ENCODE measurements around the gene NEGR1. TPM values are rescaled to one million over a fixed set of nuclear protein-coding genes. Genes with fewer than 3 reads are reported as not detected.

The NEGR1 gene
- total and polyA plus RNA-seq, 11 donors, result 1.7 to 11.3 (median 6.8) TPM

DNA sequence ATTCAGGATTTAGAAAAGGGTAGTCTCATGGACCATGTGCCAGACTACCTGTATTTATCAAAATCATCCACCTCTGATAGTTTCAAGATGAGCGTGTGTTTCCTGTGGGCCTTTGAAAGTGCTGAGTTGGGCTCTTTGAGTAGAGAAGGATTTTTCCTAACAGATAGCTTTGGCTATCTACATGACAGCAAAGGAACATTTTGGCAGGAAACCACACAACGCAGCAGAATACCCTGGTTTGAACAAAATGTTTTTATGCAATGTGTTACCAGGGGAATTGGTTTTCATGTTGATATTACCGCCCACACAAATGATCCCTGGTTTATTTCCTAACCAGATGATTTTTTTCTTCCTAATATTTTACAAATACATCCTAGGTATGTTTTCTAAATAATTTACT lies 431.4 kb downstream of the NEGR1 start:
- intact Hi-C loops (cut with DNase I), result no loop called here
- WGBS, 4 donors, result 50 to 62% (median 57%) methylated on average over 3 of the region's 3 CpGs
- Histone ChIP-seq H3K27ac (peak overlapping the region in 1 of 12 donors; percentile 26), H3K4me1 (peaks cover 0 to 3% (median 0%) of the 10 kb centered on the region in 12 donors), H3K27me3 (no peaks in the 10 kb centered on the region), H3K9me3 (no peaks in the 10 kb centered on the region), H3K4me3 (no peak overlapping the region), H3K36me3 (no peaks in the 10 kb centered on the region)
- ATAC-seq (peak in 3 of 4 donors; percentile 51 to 78 (median 59)), DNase-seq (peak in 4 of 5 donors; percentile 6 to 28 (median 22))
- no peak for TF ChIP-seq POLR2A (IDR thresholded peaks at IDR 0.05)
- TF ChIP-seq, protein P1, sequence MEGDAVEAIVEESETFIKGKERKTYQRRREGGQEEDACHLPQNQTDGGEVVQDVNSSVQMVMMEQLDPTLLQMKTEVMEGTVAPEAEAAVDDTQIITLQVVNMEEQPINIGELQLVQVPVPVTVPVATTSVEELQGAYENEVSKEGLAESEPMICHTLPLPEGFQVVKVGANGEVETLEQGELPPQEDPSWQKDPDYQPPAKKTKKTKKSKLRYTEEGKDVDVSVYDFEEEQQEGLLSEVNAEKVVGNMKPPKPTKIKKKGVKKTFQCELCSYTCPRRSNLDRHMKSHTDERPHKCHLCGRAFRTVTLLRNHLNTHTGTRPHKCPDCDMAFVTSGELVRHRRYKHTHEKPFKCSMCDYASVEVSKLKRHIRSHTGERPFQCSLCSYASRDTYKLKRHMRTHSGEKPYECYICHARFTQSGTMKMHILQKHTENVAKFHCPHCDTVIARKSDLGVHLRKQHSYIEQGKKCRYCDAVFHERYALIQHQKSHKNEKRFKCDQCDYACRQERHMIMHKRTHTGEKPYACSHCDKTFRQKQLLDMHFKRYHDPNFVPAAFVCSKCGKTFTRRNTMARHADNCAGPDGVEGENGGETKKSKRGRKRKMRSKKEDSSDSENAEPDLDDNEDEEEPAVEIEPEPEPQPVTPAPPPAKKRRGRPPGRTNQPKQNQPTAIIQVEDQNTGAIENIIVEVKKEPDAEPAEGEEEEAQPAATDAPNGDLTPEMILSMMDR (IDR thresholded peaks at IDR 0.05), result no peak

DNA sequence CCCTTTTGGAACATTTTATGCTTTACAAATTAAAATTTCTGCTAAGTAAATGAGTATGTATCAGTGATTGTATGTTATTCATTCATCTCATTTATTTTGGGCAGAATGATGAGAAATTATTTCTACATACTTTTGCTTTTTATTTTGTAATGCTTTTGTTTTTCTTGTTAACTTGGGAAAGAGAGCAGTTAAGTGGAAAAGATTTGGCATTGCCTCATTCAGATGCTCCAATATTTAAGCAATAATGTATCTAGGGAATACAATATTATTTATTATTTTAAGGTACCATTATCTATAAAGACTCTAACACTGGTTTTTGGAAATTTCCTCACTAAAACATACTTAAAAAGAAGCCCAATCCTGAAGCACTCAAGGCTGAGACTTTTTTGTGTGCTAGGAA lies 431.8 kb downstream of the NEGR1 start:
- Histone ChIP-seq H3K36me3 (no peaks in the 10 kb centered on the region), H3K4me1 (peaks cover 0 to 3% (median 0%) of the 10 kb centered on the region in 12 donors), H3K4me3 (no peak overlapping the region), H3K27ac (peak overlapping the region in 2 of 12 donors; percentile 13 to 26), H3K27me3 (no peaks in the 10 kb centered on the region), H3K9me3 (no peaks in the 10 kb centered on the region)
- intact Hi-C loops (cut with DNase I), result no loop called here
- TF ChIP-seq, protein P1 (IDR thresholded peaks at IDR 0.05), result no peak
- TF ChIP-seq POLR2A (IDR thresholded peaks at IDR 0.05), result no peak
- ATAC-seq, result no peak
- no peak for DNase-seq

DNA sequence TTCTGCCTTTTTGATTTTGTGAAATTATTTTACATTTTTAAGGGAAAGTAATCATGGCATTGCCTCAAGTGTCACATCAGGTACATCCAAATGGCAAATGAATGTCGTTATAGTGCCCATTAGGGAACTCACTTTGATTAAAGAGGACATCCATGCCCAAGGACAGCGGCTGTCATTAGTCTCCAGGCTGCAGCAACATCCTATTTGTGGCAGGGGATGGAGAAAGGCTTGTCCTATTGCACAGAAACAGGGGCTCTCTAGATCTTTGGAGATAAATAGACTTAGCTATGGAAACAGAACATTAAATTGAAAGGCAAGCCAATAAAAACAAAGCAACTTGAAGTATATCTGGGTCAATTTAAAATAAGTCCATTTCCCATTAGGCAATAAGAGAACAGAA lies 439.3 kb downstream of the NEGR1 start:
- no peak for ATAC-seq

GRCh38 chr1:71839876-71840275 lies 442.5 kb downstream of the NEGR1 start:
- ATAC-seq, result no peak
- DNase-seq, result no peak
- intact Hi-C loops (cut with DNase I), result no loop called here
- Histone ChIP-seq H3K9me3 (no peaks in the 10 kb centered on the region), H3K27ac (no peak overlapping the region), H3K36me3 (no peaks in the 10 kb centered on the region), H3K4me1 (peaks cover 0 to 4% (median 0%) of the 10 kb centered on the region in 12 donors), H3K27me3 (no peaks in the 10 kb centered on the region), H3K4me3 (no peak overlapping the region)
- WGBS, 4 donors, result 60 to 82% (median 78%) methylated on average over 4 of the region's 4 CpGs
- TF ChIP-seq, protein P1 (IDR thresholded peaks at IDR 0.05), result no peak
- TF ChIP-seq POLR2A (IDR thresholded peaks at IDR 0.05), result no peak

More for the DNA sequence above, 439.3 kb downstream of the NEGR1 start:
- DNase-seq, result no peak
- TF ChIP-seq POLR2A (IDR thresholded peaks at IDR 0.05), result no peak
- TF ChIP-seq, protein P1 (IDR thresholded peaks at IDR 0.05), result no peak
- Histone ChIP-seq H3K9me3 (no peaks in the 10 kb centered on the region), H3K36me3 (no peaks in the 10 kb centered on the region), H3K27me3 (no peaks in the 10 kb centered on the region), H3K4me3 (no peak overlapping the region), H3K27ac (no peak overlapping the region), H3K4me1 (no peaks in the 10 kb centered on the region)
- intact Hi-C loops (cut with DNase I), result no loop called here
- 63 to 80% (median 73%) methylated on average over 2 of the region's 2 CpGs for WGBS, 4 donors

All from heart left ventricle (tissue), 16 donors.